Upper lobe of left lung (tissue), 4 donors: ENCODE measurements around the gene AGAP1.

Experiments
- CTCF ChIP-seq, 6 experiments: fragments of 450-650 bp in 4 of 6; fragments of 200-600 bp in 2 of 6; sonication (generic) in 2 of 6; IDR thresholded peaks; one replicate each; pipeline ENCODE4 v1.5.1; 2016 to 2019; ENCODE audit warnings: antibody characterized with exemption in 6 of 6
- EP300 ChIP-seq, 4 donors: sonication (generic); formaldehyde crosslinking; IDR thresholded peaks; one replicate each; pipeline ENCODE4 v1.5.1; 2017; ENCODE audit warnings: antibody characterized with exemption in 4 of 4, control low read depth in 2 of 4
- POLR2A ChIP-seq, 4 donors: fragments of 450-650 bp; IDR thresholded peaks; one replicate each; pipeline ENCODE4 v1.5.1; 2016 to 2017; ENCODE audit warnings: antibody characterized with exemption in 4 of 4, mild to moderate bottlenecking in 2 of 4
- POLR2AphosphoS5 ChIP-seq, 2 donors: sonication (generic); formaldehyde crosslinking; IDR thresholded peaks; one replicate each; pipeline ENCODE4 v1.5.1; 2017; ENCODE audit warnings: antibody characterized with exemption in 2 of 2

- no peak for TF ChIP-seq CTCF (IDR thresholded peaks at IDR 0.05)
- TF ChIP-seq POLR2A (IDR thresholded peaks at IDR 0.05) = no peak
- no peak for TF ChIP-seq POLR2AphosphoS5 (IDR thresholded peaks at IDR 0.05)
- no peak for TF ChIP-seq EP300 (IDR thresholded peaks at IDR 0.05)
Measured at GRCh38 chr2:235757640-235758039, 263.8 kb downstream of the AGAP1 start.
